Measurements from ENCODE around the gene PROCA1. TPM values are rescaled to one million over a fixed set of nuclear protein-coding genes. Genes with fewer than 3 reads are reported as not detected.

Gene PROCA1
- 1 to 10 TPM; 1.9 to 9.4 TPM for total RNA-seq

GRCh38 chr17:28711723-28712031 is at the start of gene PROCA1:
TSS of gene PROCA1 (minus strand) at chr17:28711888. CDS start at chr17:28711660, 228 bp downstream.
- intact Hi-C loops (cut with DNase I): loop anchor here (5.0 kb wide), 1 partner anchor 49 kb away; the partner anchor contains the start of genes SDF2 and SUPT6H

GRCh38 chr17:28760601-28761562 is 49.2 kb upstream of the PROCA1 start:
- Histone ChIP-seq H3K27me3 (replicated peaks; ENCODE audit: insufficient read depth) (no peaks in the 10 kb centered on the region), H3K36me3 (no peaks in the 10 kb centered on the region), H3K27ac (peak overlapping the region; percentile 50 to 51), H3K9me3 (no peaks in the 10 kb centered on the region), H3K4me1 (replicated peaks) (peaks cover 10% of the 10 kb centered on the region), H3K4me3 (no peak overlapping the region)
- WGBS: 20% methylated on average over 9 of the region's 9 CpGs
- intact Hi-C loops (cut with DNase I): loop anchor here (5.0 to 10.0 kb wide), 3 partner anchors 94 to 156 kb away; partner anchors contain the start of genes ERAL1 and FLOT2
- TF ChIP-seq CTCF (IDR thresholded peaks at IDR 0.05) (no peak), POLR2AphosphoS5 (IDR thresholded peaks at IDR 0.05) (peak; percentile 69)
- DNase-seq (ENCODE audit: low spot score): peak; percentile 86

More at GRCh38 chr17:28711723-28712031, at the start of gene PROCA1:
- peaks cover 0 to 10% of the 10 kb centered on the region in 2 donors for H3K36me3 ChIP-seq
- WGBS: 12% methylated on average over 18 of the region's 20 CpGs
- H3K27me3 ChIP-seq (replicated peaks; ENCODE audit: insufficient read depth): no peaks in the 10 kb centered on the region
- H3K4me3 ChIP-seq: peak within 1 kb of the TSS; percentile 42 to 53
- peak within 1 kb of the TSS; percentile 85 to 93 for H3K27ac ChIP-seq
- no peaks in the 10 kb centered on the region for H3K9me3 ChIP-seq
- DNase-seq (ENCODE audit: low spot score): no peak
- no peak for TF ChIP-seq POLR2AphosphoS5 (IDR thresholded peaks at IDR 0.05)
- peaks cover 5% of the 10 kb centered on the region for H3K4me1 ChIP-seq (replicated peaks)

- Histone ChIP-seq H3K36me3 (no peaks in the 10 kb centered on the region), H3K4me1 (replicated peaks) (peaks cover 10% of the 10 kb centered on the region), H3K4me3 (no peak overlapping the region), H3K27ac (no peak overlapping the region), H3K9me3 (no peaks in the 10 kb centered on the region), H3K27me3 (replicated peaks; ENCODE audit: insufficient read depth) (no peaks in the 10 kb centered on the region)
- no peak for DNase-seq (ENCODE audit: low spot score)
- 81% methylated on average over 18 of the region's 18 CpGs for WGBS
- intact Hi-C loops (cut with DNase I): no loop called here
- TF ChIP-seq POLR2AphosphoS5 (IDR thresholded peaks at IDR 0.05) (no peak), POLR2A (IDR thresholded peaks at IDR 0.05) (no peak), CTCF (IDR thresholded peaks at IDR 0.05) (no peak)
Measured at GRCh38 chr17:28759256-28759865, 47.7 kb upstream of the PROCA1 start.

- no peaks in the 10 kb centered on the region for H3K27me3 ChIP-seq (replicated peaks; ENCODE audit: insufficient read depth)
- TF ChIP-seq POLR2AphosphoS5 (IDR thresholded peaks at IDR 0.05): no peak
- no peak for TF ChIP-seq CTCF (IDR thresholded peaks at IDR 0.05)
- no peak for TF ChIP-seq POLR2A (IDR thresholded peaks at IDR 0.05)
- H3K4me1 ChIP-seq (replicated peaks): peaks cover 10% of the 10 kb centered on the region
- H3K9me3 ChIP-seq: no peaks in the 10 kb centered on the region
- no peak overlapping the region for H3K27ac ChIP-seq
- intact Hi-C loops (cut with DNase I): no loop called here
- H3K36me3 ChIP-seq: no peaks in the 10 kb centered on the region
- H3K4me3 ChIP-seq: no peak overlapping the region
- DNase-seq (ENCODE audit: low spot score): no peak
- WGBS: 88% methylated on average over 27 of the region's 32 CpGs
Measured at GRCh38 chr17:28758411-28759121, 46.9 kb upstream of the PROCA1 start.

All from prostate gland (tissue), 2 donors.